Measurements from ENCODE around the gene KLC1.
"Not testable (repeated sequence)": the region's sequence is repeated elsewhere in the genome, so short reads cannot be mapped to it uniquely, and the experiment has no call there.

KLC1 gene

DNA sequence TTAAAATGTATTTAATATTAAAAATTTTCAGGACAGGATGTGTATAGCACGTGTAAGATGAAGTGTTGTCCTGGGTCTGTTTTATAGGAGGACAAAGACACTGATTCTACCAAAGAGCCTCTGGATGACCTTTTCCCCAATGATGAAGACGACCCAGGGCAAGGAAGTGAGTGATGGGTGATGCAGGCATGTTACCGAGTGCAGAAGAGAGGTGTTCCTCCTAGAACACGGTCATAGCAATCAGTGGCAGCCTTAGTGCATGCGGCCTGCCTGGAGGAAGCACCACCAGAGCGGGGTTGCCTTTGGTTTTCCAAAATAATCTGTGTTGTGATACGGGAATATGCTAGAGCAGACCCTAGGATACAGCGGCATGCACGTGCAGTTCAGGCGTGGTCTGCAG is 33.0 kb downstream of the KLC1 start:
- no peak for DNase-seq

- no peak for DNase-seq
Measured at GRCh38 chr14:103662591-103662990, 33.6 kb downstream of the KLC1 start.

GRCh38 chr14:103663506-103663905 is 34.5 kb downstream of the KLC1 start:
- DNase-seq: no peak

DNA sequence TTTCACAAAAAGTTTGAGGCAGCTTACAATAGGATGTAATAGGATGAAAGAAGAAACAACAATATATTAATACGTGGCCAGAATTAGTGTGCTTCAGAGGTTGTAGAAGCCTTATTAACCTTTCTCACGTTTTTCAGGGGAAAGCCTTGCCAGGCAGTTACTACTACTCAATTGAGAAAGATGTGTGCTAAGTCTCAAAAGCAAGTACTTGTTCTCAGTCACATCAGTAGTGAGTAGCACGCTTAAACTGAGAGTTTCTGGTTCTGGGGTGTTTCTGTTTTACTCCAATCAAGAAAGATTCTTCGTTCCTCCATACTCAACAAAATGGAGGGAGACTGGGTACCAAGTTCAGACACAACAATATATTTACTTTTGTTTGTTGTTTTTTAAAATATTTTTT is 38.7 kb downstream of the KLC1 start:
- no peak for DNase-seq

GRCh38 chr14:103668117-103668516 is 39.1 kb downstream of the KLC1 start:
- DNase-seq: no peak

- no peak for DNase-seq
Measured at GRCh38 chr14:103669370-103669769, 40.4 kb downstream of the KLC1 start.

- no peak for DNase-seq
Measured at GRCh38 chr14:103671911-103672310, 42.9 kb downstream of the KLC1 start.

DNA sequence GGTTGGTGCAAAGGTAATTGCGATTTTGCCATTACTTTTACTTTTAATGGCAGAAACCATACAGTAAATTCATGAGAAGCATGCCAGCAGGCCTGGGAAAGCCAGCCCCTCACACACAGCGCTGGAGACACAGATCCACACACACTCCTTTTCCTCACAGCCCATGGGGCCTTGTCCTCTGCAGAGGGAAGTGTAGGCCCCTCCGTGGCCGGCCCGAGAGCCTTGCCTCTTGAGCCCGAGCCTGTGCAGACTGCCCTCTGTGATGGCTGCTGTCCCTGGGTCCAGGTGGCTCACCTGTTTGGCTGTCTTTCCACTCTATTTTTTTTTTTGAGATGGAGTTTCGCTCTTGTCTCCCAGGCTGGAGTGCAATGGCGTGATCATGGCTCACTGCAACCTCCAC is 46.9 kb downstream of the KLC1 start:
- DNase-seq: no peak

DNA sequence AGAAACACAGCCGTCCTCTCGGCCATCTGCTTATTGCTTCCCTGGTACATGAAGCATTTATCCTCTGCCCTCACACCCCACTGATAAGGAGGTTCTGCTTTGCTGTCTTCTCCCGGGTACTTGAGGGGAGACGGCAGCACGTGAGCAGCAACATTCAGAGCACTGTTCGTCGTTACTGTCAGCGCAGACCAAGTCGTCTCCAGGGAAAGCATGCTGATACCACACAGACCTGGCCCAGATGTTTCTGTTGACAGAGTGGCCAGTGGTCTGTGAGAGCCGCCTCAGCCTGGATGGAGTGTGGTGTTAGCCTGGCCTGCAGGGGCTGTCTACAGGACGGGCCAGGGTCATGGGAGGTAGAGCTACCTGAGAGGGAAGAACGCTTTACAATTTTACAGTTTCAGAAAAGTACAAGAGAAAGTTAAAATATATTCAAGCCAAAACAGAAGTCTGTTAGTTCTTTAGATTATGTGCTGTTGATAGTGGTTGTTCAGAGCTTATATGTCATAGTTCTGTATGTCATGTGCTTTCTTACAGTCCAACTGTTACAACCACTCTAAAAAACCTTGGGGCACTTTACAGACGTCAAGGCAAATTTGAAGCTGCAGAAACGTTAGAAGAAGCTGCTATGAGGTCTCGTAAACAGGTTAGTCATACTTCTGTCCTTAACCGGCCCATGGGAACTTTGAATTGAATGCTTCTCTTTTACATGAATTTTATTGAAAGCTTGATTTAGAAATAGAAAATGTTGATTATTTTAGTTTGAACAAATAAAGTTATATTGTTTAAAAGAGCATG is 48.1 kb downstream of the KLC1 start:
- DNase-seq: no peak

- DNase-seq: peak; percentile 18 to 35
Measured at GRCh38 chr14:103679351-103679750, 50.3 kb downstream of the KLC1 start.

DNA sequence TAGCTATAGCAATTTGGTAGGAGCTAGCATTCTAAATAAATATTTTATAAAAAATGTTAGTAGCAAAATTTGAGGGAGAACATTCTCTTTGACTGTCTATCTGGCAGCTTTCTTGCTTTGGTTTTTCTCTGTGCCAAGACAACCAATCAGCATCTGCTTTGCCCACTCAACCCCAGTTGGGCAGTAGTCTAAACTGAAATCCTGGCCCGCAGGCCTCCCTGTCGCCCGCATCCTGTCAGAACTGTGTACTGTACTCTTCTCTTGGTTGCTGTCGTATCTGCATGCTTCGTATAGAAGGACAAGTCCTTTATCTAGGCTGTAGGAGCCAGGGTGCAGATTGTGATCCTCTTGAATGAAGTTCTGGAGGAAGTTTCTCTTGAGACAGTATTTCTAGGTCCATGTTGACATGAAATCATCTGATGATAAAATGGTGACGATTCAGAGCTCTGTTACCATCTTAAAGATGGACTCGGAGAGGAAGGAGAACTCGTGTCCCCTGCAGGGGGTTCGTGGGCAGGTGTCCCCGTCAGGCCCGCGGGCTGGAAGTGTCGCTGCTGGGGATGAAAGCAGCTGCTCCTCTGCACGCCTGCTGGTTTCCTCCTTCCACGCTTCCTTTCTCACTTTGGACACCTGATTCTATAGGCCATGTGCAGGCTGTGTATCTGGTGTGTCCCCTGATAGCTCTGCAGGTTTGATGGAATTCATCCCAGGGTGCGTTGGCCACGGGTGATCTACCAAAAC is 51.6 kb downstream of the KLC1 start:
- no peak for DNase-seq

- DNase-seq: no peak
Measured at GRCh38 chr14:103683139-103683538, 54.1 kb downstream of the KLC1 start.

DNA sequence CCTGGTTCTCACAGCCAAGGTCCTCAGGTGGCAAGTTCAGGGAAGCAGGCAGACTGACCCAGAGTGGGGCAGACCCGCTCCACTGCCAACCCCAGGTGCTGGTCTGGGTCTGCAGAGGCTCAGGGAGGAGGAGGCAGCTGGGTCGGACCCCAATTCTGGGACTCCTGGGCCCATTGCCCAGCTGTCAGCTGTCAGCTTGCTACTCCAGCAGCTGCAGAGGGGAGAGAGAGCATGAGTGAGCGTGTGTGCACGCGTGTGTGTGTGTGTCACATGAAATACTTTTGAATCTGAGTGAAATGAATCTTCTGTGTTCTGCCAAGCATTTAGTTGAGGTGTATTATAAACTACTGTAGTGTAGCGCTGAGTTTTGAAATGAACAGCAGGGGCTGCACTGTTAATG is 55.5 kb downstream of the KLC1 start:
- no peak for DNase-seq

- no peak for DNase-seq
Measured at GRCh38 chr14:103684871-103685270, 55.9 kb downstream of the KLC1 start.

DNA sequence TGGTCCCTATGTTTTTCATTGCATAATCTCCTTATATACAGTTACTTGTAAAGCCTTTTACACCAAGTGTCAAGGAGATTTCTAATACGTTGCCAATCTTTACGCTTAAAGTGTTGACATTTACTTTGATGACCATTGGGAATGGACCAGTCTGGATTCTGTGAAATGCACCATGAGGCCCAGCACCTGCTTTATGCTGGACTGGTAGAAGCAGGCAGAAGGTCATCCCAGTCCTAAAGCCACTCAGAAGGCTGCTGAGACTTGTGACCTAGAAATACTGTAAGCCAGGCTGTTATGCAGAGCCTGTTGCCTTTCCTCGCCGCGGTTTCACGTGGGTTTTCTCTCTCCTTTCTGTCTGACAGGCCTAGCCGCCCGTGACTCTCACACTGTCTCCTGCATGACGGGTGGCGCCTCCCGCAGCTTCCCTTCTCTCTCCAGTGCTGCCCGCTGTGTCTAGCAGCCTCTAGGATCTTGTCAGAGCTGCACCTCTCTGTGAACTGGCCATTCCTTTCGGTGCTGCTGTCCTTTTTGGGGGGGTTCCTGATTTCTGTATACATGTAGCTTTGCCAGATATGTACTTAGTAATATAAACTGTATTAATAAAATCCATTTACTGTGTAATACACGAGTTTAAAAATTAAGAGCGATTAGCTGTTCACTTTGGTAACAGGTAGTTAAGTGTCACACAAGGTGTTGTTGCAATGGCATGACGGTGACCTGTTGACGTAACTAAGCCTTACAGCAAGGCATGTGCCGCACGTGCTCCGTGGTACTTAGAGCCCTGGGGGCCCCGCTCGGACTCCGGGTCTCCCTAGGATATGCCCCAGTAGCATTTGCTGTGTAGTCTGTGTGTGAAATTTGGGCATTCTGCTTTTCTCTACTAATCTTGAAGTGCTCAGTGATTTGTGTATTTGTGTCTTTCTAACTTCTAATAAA is 56.5 kb downstream of the KLC1 start:
- DNase-seq: no peak

DNA sequence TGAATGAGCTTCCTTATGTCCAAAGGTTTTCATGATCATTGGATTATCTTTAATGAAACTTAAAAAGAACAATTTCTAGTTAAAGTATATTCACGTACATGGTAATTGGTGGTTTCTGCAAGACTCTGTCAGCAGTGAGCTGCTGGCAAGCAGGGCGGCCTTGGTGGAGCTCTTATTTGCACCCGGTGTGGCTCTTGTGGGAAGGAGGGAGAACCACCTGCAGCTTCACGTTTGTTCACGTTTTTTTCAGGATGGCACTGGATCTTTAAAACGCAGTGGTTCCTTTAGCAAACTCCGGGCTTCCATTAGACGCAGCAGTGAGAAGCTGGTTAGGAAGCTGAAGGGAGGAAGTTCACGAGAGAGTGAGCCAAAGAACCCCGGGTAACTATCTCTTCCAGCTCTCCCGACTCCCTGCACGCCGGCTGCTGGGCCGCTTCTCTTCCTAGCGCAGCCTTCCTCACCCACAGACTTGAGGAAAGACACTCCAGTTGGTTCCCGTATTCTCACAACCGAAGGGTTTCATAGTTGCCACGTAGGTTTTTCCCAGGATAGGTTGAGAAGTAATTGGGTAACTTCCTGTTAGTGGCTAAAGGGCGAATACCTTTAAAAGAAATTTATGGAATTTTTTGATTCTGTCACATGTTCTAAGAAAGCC is 57.9 kb downstream of the KLC1 start:
- DNase-seq: no peak

- no peak for DNase-seq
Measured at GRCh38 chr14:103687712-103688111, 58.7 kb downstream of the KLC1 start.

DNA sequence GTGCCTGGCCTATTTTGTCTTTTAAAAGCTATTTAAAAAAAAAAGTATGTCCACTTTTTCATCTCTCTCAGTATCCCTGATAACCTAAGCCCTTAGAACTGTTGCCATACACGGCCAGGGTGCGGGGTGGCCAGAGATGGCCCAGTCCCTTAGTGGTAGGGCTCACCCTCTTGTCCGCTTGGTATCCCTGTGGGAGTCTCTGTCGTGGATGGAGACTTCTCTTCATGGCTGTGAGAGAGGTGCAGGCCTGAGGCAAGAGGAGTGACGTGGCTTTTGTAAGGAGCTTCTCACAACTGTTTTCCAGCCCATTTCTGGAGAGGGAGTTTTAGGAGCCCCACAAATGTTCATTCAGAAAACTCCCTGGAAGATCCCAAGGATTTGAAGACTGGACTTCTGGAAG is 59.4 kb downstream of the KLC1 start:
- DNase-seq: no peak

GRCh38 chr14:103688906-103689902 is 60.2 kb downstream of the KLC1 start:
- DNase-seq: no peak

DNA sequence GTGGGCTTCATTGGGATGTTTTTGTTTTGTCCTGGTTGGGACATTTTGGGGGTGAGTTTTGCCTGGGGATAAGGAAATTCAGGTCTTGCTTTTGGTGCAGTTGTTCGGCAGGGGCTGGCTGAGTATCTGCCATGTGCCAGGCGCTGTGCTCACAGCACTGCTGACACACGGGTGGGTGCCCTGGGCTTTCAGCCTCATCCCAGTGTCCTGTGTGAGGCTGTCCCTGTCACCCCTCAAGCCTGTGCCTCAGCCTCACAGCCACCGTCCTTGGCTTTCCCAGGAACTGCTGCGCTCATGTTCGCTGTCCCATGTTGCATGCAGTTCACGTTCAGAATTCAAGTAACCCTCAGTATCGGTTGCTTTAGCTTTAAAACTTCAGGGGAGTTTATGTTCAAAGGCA is 61.3 kb downstream of the KLC1 start:
- DNase-seq: no peak

DNA sequence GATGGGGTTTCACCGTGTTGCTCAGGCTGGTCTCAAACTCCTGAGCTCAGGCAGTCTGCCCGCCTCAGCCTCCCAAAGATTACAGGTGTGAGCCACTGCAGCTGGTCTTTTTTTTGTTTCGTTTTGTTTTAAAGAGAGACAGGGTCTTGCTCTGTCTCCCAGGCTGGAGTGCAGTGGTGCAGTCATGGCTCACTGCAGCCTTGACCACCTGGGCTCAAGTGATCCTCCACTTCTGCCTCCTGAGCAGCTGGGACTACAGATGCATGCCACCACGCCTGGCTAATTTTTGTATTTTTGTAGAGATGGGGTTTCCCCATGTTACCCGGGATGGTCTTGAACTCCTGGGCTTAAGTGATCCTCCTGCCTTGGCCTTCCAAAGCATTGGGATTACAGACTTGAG is 62.6 kb downstream of the KLC1 start:
- DNase-seq: not testable (repeated sequence)

DNA sequence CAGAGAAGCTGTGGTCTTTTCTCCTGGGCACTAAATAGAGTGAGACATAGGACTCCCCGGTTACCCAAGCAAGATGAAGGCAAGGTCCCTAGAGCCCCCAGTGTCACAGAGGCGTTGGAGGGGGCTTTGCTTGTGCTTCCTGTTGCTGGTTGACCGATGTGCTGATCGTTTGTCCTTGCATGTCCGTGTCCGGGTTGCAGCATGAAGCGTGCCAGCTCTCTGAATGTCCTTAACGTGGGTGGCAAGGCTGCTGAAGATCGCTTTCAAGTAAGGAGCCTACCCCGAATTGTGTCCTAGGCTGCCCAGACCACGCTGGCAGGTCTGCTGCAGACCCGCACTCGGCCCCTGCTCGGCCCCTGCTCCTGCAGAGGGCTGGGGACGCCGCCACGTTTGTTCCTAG is 63.1 kb downstream of the KLC1 start:
- DNase-seq: no peak

Measured in stimulated activated CD4-positive, alpha-beta T cell treated with anti-CD3 and anti-CD28 coated beads, Interleukin-4, amount 100 ng/mL, for 4 hours (primary cell).